Measurements from ENCODE around the gene SPINK4. TPM values are rescaled to one million over a fixed set of nuclear protein-coding genes. Genes with fewer than 3 reads are reported as not detected.

Gene SPINK4
- polyA plus RNA-seq, 1 donor from 2014 or later: not detected

DNA sequence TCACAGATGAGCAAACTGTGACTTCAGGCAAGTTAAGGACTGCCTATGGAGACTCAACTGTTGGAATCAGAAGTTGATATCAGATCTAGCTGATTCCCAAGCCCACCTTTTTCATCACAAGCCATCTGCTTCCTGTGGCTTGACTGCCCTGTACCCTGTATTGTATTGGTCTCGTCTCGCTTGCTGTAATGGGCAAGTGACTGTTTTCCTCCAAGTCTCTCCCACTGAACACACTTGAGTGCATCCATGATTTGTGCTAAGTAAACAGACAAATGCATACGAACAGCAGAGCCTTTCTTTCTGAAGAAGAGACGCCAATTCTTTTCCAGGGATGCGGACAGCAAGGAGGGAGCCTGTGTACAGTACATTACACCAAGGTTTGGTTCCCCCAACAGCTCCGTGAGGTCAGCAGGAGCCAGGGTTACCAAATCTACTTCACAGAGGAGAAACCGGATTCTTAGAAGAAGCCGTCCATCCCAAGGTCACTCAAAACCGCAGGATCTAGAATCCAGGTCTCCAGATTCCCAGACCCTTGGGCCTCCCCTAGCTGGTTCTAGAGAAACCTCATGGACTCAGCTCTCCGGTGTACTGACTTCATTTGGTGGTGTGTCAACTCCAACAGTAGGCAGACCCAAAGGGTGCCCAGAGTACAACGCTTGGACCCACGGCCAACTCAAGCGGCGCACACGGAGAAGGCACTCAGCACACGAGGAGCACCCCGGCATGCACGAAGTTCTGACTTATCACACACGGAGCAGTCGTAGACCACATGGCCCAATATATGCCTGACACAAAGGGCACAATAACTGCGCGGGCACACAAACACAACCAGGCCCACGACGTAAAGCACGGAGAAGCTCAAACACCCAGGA, 23.4 kb downstream of the SPINK4 start:
- peak overlapping the region; percentile 71 for H2AFZ ChIP-seq (ENCODE audit: low read depth, low read length)
- H3K9ac ChIP-seq (ENCODE audit: low read length): peak overlapping the region; percentile 73
- TF ChIP-seq EZH2 (IDR thresholded peaks at IDR 0.05; ENCODE audit: borderline replicate concordance, insufficient read depth, low read length, poor library complexity, severe bottlenecking) (no peak), MXI1 (conservative IDR thresholded peaks at IDR 0.05; ENCODE audit: poor library complexity, severe bottlenecking) (peak; percentile 94)
- H3K4me3 ChIP-seq (ENCODE audit: low read length): peak overlapping the region; percentile 94
- H3F3A ChIP-seq (ENCODE audit: insufficient read depth, low read length, poor library complexity, severe bottlenecking): no peaks in the 10 kb centered on the region
- H3K9me2 ChIP-seq (ENCODE audit: insufficient read depth, low read length): no peaks in the 10 kb centered on the region
- no peaks in the 10 kb centered on the region for H4K20me1 ChIP-seq (ENCODE audit: insufficient read depth)
- no peaks in the 10 kb centered on the region for H3K9me3 ChIP-seq (ENCODE audit: low read length)
- H3K27ac ChIP-seq (ENCODE audit: low read length): peak overlapping the region; percentile 35
- H3K27me3 ChIP-seq (ENCODE audit: insufficient read depth, low read depth, low read length): no peaks in the 10 kb centered on the region
- peaks cover 18% of the 10 kb centered on the region for H3K36me3 ChIP-seq (ENCODE audit: insufficient read depth, low read length)
- H3K4me2 ChIP-seq (ENCODE audit: low read length): peak overlapping the region; percentile 83
- peaks cover 27% of the 10 kb centered on the region for H3K79me2 ChIP-seq (replicated peaks; ENCODE audit: insufficient read depth, low read length)

DNA sequence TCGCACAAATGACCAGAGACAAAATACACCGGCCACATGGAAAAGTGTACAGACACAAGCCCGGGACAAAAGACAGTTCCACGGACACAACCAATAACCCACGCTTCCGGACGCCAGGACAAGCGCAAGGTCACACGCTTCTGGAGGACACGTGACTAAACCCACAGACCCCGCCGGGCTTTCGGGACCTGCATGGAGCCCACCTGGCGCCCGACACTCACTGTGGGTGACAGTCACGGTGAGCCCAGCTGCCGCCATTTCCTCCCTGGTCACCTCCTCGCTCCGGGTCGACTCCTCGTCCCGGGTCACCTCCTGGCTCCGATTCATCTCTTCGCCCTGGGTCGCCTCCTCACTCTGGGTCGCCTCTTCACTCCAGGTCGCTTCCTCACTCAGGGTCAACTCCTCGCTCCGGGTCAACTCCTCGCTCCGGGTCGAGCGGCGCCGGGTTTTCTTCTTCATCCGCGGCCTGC, 24.1 kb downstream of the SPINK4 start:
- H3K36me3 ChIP-seq (ENCODE audit: insufficient read depth, low read length): peaks cover 18% of the 10 kb centered on the region
- no peaks in the 10 kb centered on the region for H4K20me1 ChIP-seq (ENCODE audit: insufficient read depth)
- H3K27me3 ChIP-seq (ENCODE audit: insufficient read depth, low read depth, low read length): no peaks in the 10 kb centered on the region
- no peaks in the 10 kb centered on the region for H3F3A ChIP-seq (ENCODE audit: insufficient read depth, low read length, poor library complexity, severe bottlenecking)
- peak overlapping the region; percentile 94 for H3K4me3 ChIP-seq (ENCODE audit: low read length)
- peaks cover 27% of the 10 kb centered on the region for H3K79me2 ChIP-seq (replicated peaks; ENCODE audit: insufficient read depth, low read length)
- H3K9me3 ChIP-seq (ENCODE audit: low read length): no peaks in the 10 kb centered on the region
- H3K9me2 ChIP-seq (ENCODE audit: insufficient read depth, low read length): no peaks in the 10 kb centered on the region
- peak overlapping the region; percentile 73 for H3K9ac ChIP-seq (ENCODE audit: low read length)
- peak overlapping the region; percentile 83 for H3K4me2 ChIP-seq (ENCODE audit: low read length)
- TF ChIP-seq RAD21 (conservative IDR thresholded peaks at IDR 0.05) (no peak), TAF1 (IDR thresholded peaks at IDR 0.05; ENCODE audit: low read depth) (peak; percentile 50), MXI1 (conservative IDR thresholded peaks at IDR 0.05; ENCODE audit: poor library complexity, severe bottlenecking) (peak; percentile 87), SMC3 (conservative IDR thresholded peaks at IDR 0.05; ENCODE audit: poor library complexity) (no peak), POLR2AphosphoS5 (IDR thresholded peaks at IDR 0.05) (no peak), CTCF (IDR thresholded peaks at IDR 0.05; ENCODE audit: poor library complexity, severe bottlenecking) (no peak)
- H3K27ac ChIP-seq (ENCODE audit: low read length): peak overlapping the region; percentile 35
- peak overlapping the region; percentile 71 for H2AFZ ChIP-seq (ENCODE audit: low read depth, low read length)

GRCh38 chr9:33264473-33265177, 24.7 kb downstream of the SPINK4 start, which contains the start of the genes BAG1 and CHMP5:
TSS of gene BAG1 (minus strand) at chr9:33264708.
TSS of gene CHMP5 (plus strand) at chr9:33265049. CDS start at chr9:33265079, 30 bp downstream.
- Histone ChIP-seq H3K9me3 (ENCODE audit: low read length) (no peaks in the 10 kb centered on the region), H4K20me1 (ENCODE audit: insufficient read depth) (no peaks in the 10 kb centered on the region), H3F3A (ENCODE audit: insufficient read depth, low read length, poor library complexity, severe bottlenecking) (no peaks in the 10 kb centered on the region), H3K79me2 (replicated peaks; ENCODE audit: insufficient read depth, low read length) (peaks cover 27% of the 10 kb centered on the region), H3K4me3 (ENCODE audit: low read length) (peak within 1 kb of the TSS; percentile 94), H2AFZ (ENCODE audit: low read depth, low read length) (peak within 1 kb of the TSS; percentile 71), H3K36me3 (ENCODE audit: insufficient read depth, low read length) (peaks cover 14% of the 10 kb centered on the region), H3K9me2 (ENCODE audit: insufficient read depth, low read length) (no peaks in the 10 kb centered on the region), H3K27ac (ENCODE audit: low read length) (peak within 1 kb of the TSS; percentile 60), H3K9ac (ENCODE audit: low read length) (peak within 1 kb of the TSS; percentile 84), H3K27me3 (ENCODE audit: insufficient read depth, low read depth, low read length) (no peaks in the 10 kb centered on the region), H3K4me2 (ENCODE audit: low read length) (peak within 1 kb of the TSS; percentile 90)
- peak; percentile 5 for TF ChIP-seq EP300 (conservative IDR thresholded peaks at IDR 0.05; ENCODE audit: poor library complexity, severe bottlenecking)
- peak; percentile 48 for TF ChIP-seq TAF1 (IDR thresholded peaks at IDR 0.05; ENCODE audit: low read depth)
- no peak for TF ChIP-seq MXI1 (conservative IDR thresholded peaks at IDR 0.05; ENCODE audit: poor library complexity, severe bottlenecking)
- peak; percentile 66 for TF ChIP-seq CTCF (IDR thresholded peaks at IDR 0.05; ENCODE audit: poor library complexity, severe bottlenecking)
- TF ChIP-seq POLR2AphosphoS5 (IDR thresholded peaks at IDR 0.05): peak; percentile 77
- TF ChIP-seq REST (IDR thresholded peaks at IDR 0.05; ENCODE audit: borderline replicate concordance): no peak
- no peak for TF ChIP-seq RAD21 (conservative IDR thresholded peaks at IDR 0.05)
- peak; percentile 26 for TF ChIP-seq SMC3 (conservative IDR thresholded peaks at IDR 0.05; ENCODE audit: poor library complexity)
- TF ChIP-seq EZH2 (IDR thresholded peaks at IDR 0.05; ENCODE audit: borderline replicate concordance, insufficient read depth, low read length, poor library complexity, severe bottlenecking): no peak

Data from neural cell (in vitro differentiated cells).